ENCODE results near the gene TAS1R2. TPM values are rescaled to one million over a fixed set of nuclear protein-coding genes. Genes with fewer than 3 reads are reported as not detected.

TAS1R2 gene
- total and polyA plus RNA-seq, 9 of the 15 experiments (the other 6 are each of a cell fraction or from before 2014, with no cell fraction given) = not detected

GRCh38 chr1:18875107-18875795 is 15.8 kb upstream of the TAS1R2 start (continued):
- TF ChIP-seq PBX2 (CRISPR knock-in tag; IDR thresholded peaks at IDR 0.05; ENCODE audit: low read depth) (no peak), PBX2 (tag; conservative IDR thresholded peaks at IDR 0.05; ENCODE audit: low read depth) (no peak), HOXB6 (CRISPR knock-in tag; IDR thresholded peaks at IDR 0.05; ENCODE audit: borderline replicate concordance) (no peak), ZEB2 (IDR thresholded peaks at IDR 0.05) (0 out of 2 replicates have a peak, but pooled peaks have one; percentile 26), MAFK (IDR thresholded peaks at IDR 0.05; ENCODE audit: low read length) (no peak), BCOR (IDR thresholded peaks at IDR 0.05) (peak; percentile 64; the same call in 1 of the 2 replicates), CEBPZ (IDR thresholded peaks at IDR 0.05; ENCODE audit: borderline replicate concordance, low read depth, low read length) (no peak), HDAC2 (IDR thresholded peaks at IDR 0.05) (no peak), CSDE1 (IDR thresholded peaks at IDR 0.05) (no peak), TRIM24 (IDR thresholded peaks at IDR 0.05) (peak in 1 of 2 experiments; percentile 41; a peak in 1 of 4 replicates), ZNF124 (CRISPR knock-in tag; IDR thresholded peaks at IDR 0.05) (no peak), MAZ (CRISPR knock-in tag; conservative IDR thresholded peaks at IDR 0.05 in 1 of 2, IDR thresholded peaks at IDR 0.05 in 1 of 2) (no peak), RBFOX2 (IDR thresholded peaks at IDR 0.05; ENCODE audit: low read depth, low read length) (no peak), U2AF1 (optimal IDR thresholded peaks at IDR 0.05; ENCODE audit: low read depth, low read length) (no peak), SREBF1 (IDR thresholded peaks at IDR 0.05; ENCODE audit: borderline replicate concordance, low read depth, low read length) (no peak), ZKSCAN3 (CRISPR knock-in tag; IDR thresholded peaks at IDR 0.05) (no peak)
- TF ChIP-seq, protein P1, sequence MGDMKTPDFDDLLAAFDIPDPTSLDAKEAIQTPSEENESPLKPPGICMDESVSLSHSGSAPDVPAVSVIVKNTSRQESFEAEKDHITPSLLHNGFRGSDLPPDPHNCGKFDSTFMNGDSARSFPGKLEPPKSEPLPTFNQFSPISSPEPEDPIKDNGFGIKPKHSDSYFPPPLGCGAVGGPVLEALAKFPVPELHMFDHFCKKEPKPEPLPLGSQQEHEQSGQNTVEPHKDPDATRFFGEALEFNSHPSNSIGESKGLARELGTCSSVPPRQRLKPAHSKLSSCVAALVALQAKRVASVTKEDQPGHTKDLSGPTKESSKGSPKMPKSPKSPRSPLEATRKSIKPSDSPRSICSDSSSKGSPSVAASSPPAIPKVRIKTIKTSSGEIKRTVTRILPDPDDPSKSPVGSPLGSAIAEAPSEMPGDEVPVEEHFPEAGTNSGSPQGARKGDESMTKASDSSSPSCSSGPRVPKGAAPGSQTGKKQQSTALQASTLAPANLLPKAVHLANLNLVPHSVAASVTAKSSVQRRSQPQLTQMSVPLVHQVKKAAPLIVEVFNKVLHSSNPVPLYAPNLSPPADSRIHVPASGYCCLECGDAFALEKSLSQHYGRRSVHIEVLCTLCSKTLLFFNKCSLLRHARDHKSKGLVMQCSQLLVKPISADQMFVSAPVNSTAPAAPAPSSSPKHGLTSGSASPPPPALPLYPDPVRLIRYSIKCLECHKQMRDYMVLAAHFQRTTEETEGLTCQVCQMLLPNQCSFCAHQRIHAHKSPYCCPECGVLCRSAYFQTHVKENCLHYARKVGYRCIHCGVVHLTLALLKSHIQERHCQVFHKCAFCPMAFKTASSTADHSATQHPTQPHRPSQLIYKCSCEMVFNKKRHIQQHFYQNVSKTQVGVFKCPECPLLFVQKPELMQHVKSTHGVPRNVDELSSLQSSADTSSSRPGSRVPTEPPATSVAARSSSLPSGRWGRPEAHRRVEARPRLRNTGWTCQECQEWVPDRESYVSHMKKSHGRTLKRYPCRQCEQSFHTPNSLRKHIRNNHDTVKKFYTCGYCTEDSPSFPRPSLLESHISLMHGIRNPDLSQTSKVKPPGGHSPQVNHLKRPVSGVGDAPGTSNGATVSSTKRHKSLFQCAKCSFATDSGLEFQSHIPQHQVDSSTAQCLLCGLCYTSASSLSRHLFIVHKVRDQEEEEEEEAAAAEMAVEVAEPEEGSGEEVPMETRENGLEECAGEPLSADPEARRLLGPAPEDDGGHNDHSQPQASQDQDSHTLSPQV (IDR thresholded peaks at IDR 0.05) = no peak
